SIG-M5 (cell line): ENCODE results near the gene ADIPOR1.
"Not testable (repeated sequence)": the region's sequence is repeated elsewhere in the genome, so short reads cannot be mapped to it uniquely, and the experiment has no call there.

Source experiments
- DNase-seq: peaks from one replicate; lab custom pipeline; 2025; lab: John Stamatoyannopoulos, UW

ADIPOR1 gene

GRCh38 chr1:202957733-202958543 lies at the start of gene ADIPOR1:
ADIPOR1 (minus strand) TSS chr1:202958312; CDS start chr1:202951070, 7,242 bp downstream.
- no peak for DNase-seq

GRCh38 chr1:203006948-203007871 lies 49.1 kb upstream of the ADIPOR1 start, which contains the start of gene TMEM183A:
TMEM183A (plus strand) TSS chr1:203007374; CDS start chr1:203007466, 92 bp downstream.
- DNase-seq = peak; percentile 82

- DNase-seq = not testable (repeated sequence)
Observed at GRCh38 chr1:203005395-203006142, 47.5 kb upstream of the ADIPOR1 start.

- no peak for DNase-seq
Observed at GRCh38 chr1:203002951-203003350, 44.8 kb upstream of the ADIPOR1 start.

GRCh38 chr1:203001986-203002385 lies 43.9 kb upstream of the ADIPOR1 start:
- no peak for DNase-seq

GRCh38 chr1:203000217-203000944 lies 42.3 kb upstream of the ADIPOR1 start:
- no peak for DNase-seq

- DNase-seq = no peak
Observed at GRCh38 chr1:202998836-202999750, 41.0 kb upstream of the ADIPOR1 start.

GRCh38 chr1:202994756-202995155 lies 36.6 kb upstream of the ADIPOR1 start:
- no peak for DNase-seq

- DNase-seq = no peak
Observed at GRCh38 chr1:202991112-202991511, 33.0 kb upstream of the ADIPOR1 start.

GRCh38 chr1:202989879-202990278 lies 31.8 kb upstream of the ADIPOR1 start:
- no peak for DNase-seq

- no peak for DNase-seq
Observed at GRCh38 chr1:202987922-202988583, 29.9 kb upstream of the ADIPOR1 start.

GRCh38 chr1:202987255-202987654 lies 29.1 kb upstream of the ADIPOR1 start:
- no peak for DNase-seq

GRCh38 chr1:202986120-202986519 lies 28.0 kb upstream of the ADIPOR1 start:
- DNase-seq = not testable (repeated sequence)

GRCh38 chr1:202982715-202983430 lies 24.8 kb upstream of the ADIPOR1 start:
- no peak for DNase-seq

GRCh38 chr1:202981939-202982338 lies 23.8 kb upstream of the ADIPOR1 start:
- no peak for DNase-seq

- DNase-seq = no peak
Observed at GRCh38 chr1:202979459-202979858, 21.3 kb upstream of the ADIPOR1 start.

- no peak for DNase-seq
Observed at GRCh38 chr1:202976633-202977032, 18.5 kb upstream of the ADIPOR1 start.

- no peak for DNase-seq
Observed at GRCh38 chr1:202974856-202975255, 16.7 kb upstream of the ADIPOR1 start.

- DNase-seq = no peak
Observed at GRCh38 chr1:202972046-202972445, 13.9 kb upstream of the ADIPOR1 start.
